Measurements from ENCODE around the gene SOX10.
"Not testable (repeated sequence)": the region's sequence is repeated elsewhere in the genome, so short reads cannot be mapped to it uniquely, and the experiment has no call there.

SOX10 gene

DNA sequence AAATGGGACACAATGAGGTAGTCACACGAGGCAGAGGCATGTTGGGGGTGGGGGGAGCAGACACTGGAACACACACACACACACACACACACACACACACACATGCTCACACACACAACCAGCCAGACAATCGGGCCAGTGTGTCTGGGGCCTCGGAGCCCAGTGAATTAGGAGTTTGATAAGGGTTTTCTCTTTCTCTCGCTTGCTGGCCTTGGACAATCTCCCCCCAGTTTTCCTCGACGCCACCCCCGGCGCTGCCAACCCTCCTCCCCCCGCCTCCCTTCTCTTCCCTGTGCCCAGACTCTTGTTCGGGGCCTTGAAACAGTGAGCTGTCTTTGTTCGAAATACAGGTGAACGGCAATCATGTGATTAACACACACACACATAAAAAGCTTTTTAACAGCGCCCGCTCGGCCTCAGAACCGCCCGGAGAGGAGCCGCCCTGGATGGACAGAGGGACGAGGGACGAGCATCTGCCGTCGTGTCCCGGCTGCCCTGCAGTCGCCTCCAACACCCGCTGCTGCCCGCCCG is 1.5 kb upstream of the SOX10 start:
- DNase-seq, result no peak

DNA sequence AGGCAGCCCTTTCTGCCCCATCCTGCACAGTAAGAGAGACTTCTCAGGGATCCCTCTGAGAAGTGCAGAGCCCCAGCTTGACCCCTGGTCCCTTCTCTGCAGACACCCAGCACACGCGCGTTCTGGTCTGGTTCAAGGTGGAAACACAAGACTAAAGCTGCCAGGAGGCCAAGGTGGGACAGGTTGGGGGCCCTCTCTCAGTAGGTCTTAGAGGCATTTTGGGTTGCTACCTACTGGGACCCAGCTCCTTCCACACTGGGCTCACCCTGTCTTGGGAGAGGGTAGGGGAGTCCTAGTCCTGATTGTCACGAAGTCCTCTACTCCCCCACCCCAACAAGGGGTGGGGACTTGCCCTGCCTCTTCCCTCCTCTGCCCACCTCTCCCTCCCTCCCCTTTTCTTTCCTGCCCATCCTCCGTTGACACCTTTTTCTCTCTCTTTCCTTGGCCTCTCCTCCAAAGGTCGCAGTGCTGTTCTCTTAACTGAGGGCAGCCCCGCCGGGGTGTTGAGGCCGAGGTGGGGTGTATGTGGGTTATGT is 763 bp upstream of the SOX10 start:
- DNase-seq, result no peak

DNA sequence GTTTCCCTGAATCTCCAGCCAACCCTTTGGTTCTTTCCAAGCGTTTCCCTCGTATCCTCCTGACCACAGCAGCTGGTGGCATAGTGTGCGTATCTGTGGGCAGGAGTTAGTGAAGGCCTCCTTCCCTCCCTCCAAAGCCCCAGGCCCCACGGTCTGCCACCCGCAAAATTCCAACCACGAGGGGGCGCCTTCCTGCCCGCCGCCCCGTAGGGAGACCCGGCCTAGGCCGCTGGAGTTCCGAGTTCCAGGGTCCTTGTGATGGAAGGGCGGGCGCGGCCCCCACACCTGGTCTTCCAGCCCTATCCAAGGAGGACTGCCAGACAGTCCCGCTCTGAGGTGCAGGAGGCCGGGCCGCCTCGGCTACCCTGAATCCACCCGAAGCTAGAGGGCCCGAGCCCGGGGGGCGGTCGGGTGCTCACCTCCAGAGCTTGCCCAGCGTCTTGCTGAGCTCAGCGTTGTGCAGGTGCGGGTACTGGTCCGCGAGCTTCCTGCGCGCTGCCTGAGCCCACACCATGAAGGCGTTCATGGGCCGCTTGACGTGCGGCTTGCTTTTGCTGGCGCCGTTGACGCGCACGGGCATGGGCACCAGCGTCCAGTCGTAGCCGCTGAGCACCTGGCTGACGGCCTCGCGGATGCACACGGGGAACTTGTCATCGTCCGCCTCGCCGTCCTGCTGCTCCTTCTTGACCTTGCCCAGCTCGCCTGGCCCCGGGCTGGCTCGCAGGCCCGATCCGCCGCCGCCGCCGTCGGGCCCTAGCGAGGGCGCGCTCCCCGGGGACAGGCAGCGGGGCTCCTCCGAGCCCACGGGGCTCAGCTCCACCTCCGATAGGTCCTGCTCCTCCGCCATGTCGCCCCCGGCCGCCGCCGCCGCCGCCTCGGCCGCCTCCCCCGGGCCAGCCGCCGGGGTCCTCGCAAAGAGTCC is 1.2 kb downstream of the SOX10 start:
- no peak for DNase-seq

DNA sequence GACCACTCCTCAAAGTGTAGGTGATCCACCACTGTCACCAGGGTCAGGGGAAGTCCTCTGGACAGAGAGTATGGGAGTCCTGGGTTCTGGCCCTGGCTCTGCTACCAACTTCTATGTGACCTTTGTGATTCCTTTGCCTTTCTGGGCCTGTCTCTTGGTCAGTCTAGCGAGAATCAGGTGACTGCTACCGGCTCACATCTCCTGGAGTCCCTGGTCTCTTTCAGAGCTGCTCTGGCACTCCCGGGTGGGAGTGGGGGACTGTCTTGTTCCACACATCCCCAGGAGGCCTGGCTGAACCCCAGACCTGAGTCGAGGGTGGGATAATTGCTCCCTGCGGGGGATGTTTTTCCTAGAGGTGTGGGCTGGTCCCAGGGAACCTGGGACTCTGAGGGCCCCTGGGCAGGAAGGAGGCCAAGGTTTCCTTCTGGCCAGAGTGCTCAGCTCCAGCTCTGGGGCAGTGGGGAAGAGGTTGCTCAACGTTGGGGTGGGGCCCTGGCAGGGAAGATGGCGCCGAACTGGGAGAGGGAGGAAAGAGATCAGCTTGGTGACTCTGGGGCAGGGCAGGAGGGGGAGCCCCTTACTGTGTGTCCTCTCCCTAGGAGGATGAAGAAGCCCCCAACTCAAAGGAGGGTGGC is 2.1 kb downstream of the SOX10 start:
- DNase-seq, result no peak

DNA sequence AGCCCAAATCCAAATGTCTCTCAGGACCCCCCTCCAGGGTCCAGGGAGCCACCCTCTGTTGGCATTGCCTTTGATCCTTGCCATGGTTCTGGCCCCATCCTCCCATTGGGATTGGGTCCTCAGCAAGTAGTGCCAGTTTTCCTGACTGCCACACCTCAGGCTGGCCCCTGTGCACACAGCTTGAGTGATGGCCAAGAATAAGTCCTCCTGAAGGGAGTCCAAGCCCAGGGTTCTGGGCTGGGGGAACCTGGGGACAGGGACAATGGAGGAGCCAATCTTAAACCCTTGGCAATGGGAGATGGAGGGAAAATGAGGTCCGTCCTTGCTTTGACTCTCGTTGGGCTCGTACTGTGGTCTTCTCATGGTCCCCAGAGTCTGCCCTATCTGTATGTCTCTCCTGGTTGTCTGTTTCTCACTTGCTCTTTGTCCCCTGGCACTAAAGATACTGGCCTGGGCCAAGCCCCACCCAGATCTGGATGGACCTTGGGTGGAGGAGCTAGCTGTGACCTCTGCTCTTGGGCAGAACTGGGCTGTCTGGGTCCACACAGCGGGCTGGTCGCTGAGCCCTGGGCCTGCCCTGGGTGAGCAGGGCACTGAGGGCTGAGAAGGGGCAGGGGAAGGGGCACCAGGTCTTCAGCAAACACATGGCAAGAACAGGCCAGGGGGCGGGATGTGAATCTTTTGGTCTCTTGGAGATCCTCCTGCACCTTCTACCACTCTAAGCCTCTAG is 2.9 kb downstream of the SOX10 start:
- DNase-seq, result no peak

DNA sequence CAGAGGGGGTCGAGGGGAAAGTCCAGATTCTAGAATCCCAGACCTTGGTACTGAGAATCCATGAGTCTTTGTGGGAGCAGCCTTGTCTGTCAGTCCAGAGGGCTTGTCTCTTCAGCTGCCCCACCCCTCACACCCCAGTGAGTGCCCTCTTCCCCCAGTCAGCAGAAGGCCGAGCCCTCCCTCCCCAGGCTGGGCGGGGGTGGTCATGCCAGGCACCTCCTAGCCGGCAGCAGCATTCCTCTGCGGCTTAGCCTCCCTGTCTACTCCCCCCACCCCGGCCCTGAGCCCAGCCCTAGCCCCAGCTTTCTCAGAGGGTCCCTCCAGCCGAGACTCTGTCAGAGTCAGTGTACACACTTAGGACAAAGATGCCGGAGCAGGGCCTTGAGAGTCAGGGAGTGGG is 4.6 kb downstream of the SOX10 start:
- no peak for DNase-seq

DNA sequence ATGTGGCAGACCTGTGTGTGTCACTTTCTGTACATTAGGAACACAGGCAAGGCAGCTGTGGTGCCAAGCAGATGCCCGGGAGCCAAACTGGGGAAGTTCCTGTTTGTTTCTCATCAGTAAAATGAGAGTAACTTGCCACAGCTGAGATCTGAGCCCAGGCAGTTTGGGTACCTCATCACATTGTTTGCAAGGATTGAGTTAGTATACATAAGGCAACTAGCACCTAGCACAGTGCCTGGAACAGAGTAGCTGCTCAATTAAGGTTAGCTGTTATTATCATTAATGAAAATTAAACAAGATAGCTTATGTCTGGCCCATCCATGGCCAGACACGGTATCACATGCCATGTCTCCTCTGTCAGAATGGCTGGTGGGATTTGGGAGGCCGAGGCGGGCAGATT is 7.8 kb downstream of the SOX10 start:
- DNase-seq, result no peak

DNA sequence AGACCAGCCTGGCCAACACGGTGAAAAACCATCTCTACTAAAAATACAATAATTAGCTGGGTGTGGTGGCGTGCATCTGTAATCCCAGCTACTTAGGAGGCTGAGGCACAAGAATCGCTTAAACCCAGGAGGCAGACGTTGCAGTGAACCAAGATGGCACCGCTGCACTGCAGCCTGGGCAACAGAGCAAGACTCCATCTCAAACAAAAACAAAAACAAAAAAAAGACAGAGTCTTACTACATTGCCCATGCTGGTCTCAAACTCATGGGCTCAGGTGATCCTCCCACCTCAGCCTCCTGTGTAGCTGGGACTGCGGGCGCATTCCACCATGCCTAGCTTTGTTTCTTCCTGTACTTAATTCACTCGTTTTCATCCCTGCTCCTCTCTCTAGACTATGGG is 8.3 kb downstream of the SOX10 start:
- not testable (repeated sequence) for DNase-seq

DNA sequence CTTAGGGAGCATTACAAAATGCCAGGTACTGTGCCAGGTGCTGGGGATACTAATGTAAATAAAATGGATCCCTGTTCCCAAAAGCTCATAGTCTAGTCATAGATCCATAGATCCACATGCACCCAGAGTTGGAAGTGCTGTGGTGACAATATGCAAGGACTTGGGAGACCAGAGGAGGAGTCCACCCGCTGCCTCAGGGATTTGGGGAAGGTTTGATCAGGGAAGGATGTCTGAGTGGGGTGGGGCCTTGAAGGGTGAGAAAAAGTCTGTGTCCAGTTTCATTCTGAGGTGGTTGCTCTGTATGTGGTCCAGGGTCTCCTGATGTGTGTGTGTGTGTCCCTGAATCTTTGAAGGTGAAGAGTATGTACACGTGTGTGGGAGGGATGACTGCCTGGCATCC is 9.2 kb downstream of the SOX10 start:
- DNase-seq, result no peak

DNA sequence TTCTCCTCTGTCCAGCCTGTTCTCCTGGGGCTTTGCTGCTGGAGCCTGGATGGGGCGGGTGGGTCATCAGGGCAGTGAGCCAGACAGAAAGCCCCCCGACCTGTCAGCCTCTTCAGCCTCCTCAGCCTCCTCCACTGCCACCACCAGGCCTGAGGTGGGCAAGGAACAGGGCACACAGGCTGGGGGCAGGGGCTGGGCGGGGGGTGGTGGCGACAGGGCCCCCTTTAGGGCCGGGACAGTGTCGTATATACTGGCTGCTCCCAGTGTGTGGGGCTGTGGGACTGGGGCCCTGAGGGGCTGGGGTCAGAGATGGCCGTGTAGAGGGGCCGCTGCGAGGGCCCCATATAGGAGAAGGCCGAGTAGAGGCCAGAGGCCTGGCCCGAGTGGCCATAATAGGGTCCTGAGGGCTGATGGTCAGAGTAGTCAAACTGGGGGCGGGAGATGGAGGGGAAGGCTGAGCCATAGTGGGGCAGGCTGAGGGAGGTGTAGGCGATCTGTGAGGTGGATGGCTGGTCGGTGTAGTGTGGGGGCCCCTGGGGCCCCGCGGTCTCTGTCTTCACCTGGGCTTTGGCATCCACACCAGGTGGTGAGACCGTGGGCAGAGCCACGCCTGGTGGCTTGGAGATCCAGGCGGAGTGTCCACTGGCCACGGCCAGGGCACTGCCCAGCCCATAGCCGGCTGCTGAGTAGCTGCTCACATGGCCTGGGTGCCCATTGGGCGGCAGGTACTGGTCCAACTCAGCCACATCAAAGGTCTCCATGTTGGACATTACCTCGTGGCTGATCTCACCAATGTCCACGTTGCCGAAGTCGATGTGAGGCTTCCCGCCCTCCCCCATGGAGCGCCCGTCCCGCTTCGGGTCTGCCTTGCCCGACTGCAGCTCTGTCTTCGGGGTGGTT is 10.8 kb downstream of the SOX10 start:
- no peak for DNase-seq

DNA sequence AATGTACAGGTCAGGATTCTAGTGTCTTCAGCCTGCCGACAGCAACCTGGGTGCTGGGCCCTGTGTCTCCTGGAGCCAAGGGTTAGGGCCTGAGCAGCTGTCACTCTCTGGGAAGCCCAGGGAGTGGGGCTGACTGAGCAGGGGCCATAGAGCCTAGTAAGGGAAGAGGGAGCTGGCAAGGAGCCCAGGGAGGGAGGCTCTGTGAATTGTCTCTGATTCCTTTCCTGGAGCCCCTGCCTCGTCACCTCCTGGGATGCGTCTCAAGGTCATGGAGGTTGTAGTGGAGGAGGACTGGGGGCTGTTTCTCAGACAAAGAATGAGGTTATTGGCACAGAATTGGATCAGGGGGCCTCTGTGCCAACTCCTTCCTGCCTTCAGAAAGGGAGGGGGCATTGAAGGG is 11.8 kb downstream of the SOX10 start:
- DNase-seq, result no peak

DNA sequence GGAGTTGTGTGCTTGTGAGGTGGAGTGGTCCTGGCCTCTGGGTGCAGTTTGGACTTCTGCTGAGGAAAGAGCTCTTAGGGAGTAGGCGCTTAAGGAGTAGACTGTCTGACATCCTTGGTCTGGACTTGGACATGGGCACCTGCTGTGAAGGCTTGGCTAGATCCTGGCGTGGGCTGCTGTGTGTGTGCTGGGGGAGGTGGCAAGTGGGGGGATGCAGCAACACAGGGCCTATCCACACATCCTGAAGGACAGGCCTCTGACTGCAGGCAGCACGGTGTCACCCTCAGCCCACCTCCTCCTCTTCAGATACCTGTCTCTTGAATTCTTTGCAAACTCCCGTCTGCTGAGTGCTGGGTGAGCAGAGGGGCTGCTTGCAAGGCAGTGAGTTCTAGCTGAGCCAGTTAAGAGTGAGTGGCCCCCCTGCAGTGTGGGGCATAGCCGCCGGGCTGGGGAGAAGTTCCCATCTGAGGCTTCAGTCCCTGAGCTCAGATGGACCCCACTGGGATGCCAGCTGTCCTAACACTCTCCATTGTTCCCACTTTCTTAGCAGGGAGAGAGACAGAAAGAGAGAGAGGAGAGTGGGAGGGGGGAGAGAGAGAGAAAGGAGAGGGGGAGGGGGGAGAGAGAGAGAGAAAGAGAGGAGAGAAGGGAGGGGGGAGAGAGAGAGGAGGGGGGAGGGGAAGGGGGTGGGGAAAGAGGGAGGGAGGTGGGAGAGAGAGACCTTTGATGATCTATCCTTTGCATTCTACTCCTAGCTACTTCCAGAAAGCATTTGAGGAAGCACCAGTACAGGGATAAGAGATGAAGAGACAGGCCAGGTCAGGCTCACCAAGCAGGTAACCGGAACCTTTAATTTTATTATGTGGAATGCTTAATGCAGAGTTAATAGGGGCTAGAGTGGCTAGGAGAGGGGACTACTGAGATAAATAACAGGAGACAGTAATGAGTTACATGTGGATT is 12.6 kb downstream of the SOX10 start:
- DNase-seq, result no peak

DNA sequence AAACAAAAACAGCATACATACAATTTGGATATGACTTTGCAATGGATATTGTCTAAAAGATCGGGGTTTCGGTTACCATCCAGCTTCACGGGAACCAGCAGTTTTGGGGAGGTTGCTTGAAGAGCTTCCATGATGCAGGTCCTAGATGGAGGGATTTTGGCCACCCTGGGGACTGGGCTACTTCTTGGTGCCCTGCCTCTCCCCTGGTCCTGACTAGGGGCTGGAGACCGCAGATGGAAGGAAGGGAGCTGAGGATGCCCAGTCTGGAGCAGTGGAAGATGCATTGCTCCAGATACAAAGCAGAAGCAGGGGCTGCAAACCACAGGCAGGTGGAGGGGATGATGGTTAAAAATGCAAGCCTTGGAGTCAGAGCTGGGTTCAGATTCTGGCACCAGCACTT is 13.5 kb downstream of the SOX10 start:
- DNase-seq, result no peak

DNA sequence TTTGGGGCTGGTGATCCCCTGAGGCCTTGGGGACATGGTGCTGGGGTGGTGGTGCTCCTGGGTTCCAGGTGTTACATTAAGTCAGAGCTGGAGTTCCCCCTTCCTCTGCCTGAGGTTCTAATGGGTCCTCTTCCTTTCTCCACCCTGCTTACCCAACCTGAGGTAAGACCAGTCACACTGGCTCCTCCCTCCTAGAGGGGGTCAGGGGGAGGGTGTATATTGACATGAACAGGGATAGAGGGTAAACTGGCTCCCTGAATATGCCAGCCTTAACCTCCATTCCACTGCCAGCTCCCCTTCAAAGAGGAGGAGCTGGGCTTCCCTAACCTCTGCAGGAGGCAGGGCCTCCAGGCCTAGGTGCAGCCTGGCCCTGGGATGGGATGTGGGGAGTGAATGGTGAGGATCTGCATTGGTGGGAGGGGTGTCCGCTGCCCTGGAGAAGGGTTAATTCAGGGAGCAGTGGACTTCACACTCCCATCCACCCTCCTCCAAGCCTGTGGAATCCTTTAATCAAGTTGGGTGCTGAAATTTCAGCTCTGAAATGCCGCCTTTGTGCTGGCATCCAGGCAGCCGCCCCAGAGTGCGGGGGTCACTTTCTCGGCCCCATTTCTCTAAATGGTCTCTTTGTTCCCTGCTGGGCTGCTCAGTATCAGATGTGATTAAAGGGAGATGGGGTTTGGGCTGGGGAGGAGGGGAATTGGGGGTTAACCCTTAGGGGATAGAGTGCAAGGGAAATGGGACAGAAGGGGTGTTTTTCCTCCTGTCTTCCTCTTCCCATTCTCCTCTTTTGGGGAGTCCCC is 15.7 kb downstream of the SOX10 start:
- no peak for DNase-seq

DNA sequence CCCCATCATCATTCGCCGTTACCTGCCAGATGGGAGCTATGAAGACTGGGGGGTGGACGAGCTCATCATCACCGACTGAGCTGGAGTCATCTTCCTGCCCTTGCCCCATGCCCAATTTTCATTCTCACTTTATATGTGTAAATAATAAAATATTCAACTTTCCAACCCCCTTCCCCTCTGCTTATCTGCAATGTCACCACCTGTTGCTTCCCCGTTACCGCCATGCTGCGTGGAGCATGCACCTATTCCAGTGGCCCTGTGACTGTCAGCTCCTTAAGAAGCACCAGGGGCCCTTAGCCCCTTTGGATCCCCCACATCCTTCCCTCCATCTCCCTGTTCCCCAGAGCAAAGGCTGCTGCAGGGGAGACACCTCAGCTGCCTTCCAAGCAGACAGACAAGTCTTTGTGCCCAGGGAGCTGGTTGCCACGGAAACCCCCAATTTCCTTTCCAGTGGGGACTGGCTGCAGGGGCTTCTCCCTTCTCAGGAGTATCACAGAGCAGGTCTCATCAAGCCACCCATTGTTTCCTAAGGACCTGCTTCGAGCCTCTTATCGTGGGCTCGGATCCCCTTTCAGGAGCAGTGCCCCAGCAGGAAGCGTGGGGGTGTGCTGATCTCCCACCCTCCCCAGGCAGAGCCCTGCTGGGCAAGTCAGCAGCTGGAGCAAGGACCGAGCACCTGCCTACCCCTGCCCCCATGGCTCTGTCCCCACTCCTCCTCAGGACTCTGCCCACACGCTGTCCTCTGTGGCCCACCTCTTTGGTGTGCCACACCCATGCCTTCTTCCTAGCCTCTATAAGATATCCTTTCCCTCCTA is 16.5 kb downstream of the SOX10 start:
- no peak for DNase-seq

DNA sequence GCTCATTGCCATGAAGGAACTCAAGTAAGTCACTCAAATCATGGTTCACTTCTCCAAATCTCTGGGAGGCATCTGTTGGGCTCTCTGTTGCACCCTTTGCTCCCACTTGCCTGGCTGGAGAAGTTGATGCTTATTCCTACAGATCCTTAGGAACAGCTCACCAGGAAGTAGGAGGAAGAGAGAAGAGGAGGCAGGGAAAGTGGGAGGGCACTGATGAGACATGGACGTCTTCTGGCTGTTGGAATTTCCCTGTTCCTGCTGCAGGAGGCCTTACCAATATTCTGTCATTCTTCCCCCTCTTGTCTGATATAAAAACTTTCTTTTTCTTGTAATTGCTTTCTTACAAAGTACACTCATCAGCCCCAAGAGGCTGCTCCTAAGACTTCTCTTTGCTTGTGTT is 17.2 kb downstream of the SOX10 start:
- DNase-seq, result no peak

DNA sequence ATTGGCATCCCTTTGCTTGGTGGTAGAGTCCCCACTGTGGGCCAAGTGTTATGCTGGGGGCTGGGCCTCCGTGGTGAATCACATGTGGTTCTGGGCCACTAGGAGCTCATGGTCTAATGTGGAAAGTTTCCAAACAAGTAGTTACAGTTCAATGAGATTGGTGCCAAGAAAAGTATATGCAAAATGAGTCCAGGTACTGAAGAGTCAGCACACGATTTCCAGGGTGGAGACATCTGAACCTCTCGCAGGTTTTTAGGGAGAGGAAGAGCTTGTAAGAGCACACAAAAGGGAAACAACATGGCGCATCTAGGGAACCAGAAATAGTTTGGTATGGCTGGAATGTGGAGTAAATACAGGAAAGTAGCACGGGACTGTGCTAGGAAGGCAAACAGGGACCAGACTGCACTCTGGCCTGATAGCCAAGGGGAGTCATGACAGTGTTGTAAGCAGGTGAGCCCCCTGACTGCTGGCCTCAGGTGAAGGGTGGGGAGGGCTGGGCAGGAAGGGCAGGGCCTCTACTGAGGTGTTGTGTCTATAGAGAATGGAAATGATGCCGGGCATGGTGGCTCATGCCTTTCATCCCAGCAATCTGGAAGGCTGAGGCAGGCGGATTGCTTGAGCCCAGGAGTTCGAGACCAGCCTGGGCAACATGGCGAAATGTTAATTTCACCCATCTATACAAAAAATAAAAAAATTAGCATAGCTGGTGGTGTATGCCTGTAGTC is 18.3 kb downstream of the SOX10 start:
- DNase-seq, result no peak

DNA sequence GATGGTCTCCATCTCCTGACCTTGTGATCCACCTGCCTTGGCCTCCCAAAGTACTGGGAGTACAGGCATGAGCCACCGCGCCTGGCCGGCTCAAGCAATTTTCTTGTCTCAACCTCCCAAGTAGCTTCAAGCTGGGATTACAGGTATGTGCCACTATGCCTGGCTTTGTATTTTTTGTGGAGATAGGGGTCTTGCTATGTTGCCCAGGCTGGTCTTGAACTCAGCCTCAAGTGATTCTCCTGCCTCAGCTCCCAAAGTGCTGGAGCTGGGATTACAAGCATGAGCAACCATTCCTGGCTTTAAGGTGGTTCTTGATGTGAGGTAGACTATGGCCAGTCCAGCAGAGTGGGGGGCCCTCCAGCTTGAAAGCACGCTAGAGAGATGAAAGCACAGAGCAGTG is 23.3 kb downstream of the SOX10 start:
- no peak for DNase-seq

All from effector CD8-positive, alpha-beta T cell (primary cell).